ENCODE data around the gene GALNT2.

GRCh38 chr1:230191079-230191804, 124.2 kb downstream of the GALNT2 start:
- TF ChIP-seq, protein P1, sequence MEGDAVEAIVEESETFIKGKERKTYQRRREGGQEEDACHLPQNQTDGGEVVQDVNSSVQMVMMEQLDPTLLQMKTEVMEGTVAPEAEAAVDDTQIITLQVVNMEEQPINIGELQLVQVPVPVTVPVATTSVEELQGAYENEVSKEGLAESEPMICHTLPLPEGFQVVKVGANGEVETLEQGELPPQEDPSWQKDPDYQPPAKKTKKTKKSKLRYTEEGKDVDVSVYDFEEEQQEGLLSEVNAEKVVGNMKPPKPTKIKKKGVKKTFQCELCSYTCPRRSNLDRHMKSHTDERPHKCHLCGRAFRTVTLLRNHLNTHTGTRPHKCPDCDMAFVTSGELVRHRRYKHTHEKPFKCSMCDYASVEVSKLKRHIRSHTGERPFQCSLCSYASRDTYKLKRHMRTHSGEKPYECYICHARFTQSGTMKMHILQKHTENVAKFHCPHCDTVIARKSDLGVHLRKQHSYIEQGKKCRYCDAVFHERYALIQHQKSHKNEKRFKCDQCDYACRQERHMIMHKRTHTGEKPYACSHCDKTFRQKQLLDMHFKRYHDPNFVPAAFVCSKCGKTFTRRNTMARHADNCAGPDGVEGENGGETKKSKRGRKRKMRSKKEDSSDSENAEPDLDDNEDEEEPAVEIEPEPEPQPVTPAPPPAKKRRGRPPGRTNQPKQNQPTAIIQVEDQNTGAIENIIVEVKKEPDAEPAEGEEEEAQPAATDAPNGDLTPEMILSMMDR (IDR thresholded peaks at IDR 0.05): no peak
- TF ChIP-seq EP300 (IDR thresholded peaks at IDR 0.05): peak in 2 of 4 donors; percentile 74 to 91
- no peak for TF ChIP-seq POLR2A (IDR thresholded peaks at IDR 0.05)
- TF ChIP-seq POLR2AphosphoS5 (IDR thresholded peaks at IDR 0.05): peak; percentile 46 to 87 (median 69)
